ENCODE measurements around the gene GFPT1. TPM values are rescaled to one million over a fixed set of nuclear protein-coding genes. Genes with fewer than 3 reads are reported as not detected.

GFPT1 gene
- 16.5 and 16.8 TPM in 2 replicates for total RNA-seq

GRCh38 chr2:69386789-69387734 is at the start of gene GFPT1:
Gene GFPT1, minus strand, starts transcription at chr2:69387227. Its CDS starts 156 bp downstream, at chr2:69387071.

Other genes with a start within 250 kb of the GFPT1 start
- gene NFU1, start 50.2 kb upstream of the GFPT1 start, total RNA-seq, result 32.9 and 37.7 TPM in 2 replicates

Data from bronchus fibroblast of lung (primary cell).